Activated CD8-positive, alpha-beta memory T cell treated with anti-CD3 and anti-CD28 coated beads, Interleukin-2, amount 50 U/mL, for 48 hours (primary cell): ENCODE data around the gene CHP1.
"Not testable (repeated sequence)": the region's sequence is repeated elsewhere in the genome, so short reads cannot be mapped to it uniquely, and the experiment has no call there.

Experiments
- DNase-seq: peaks from one replicate; pipeline ENCODE4 v3.0.0-alpha.2; 2020

Gene CHP1

GRCh38 chr15:41258750-41259471 lies 27.8 kb downstream of the CHP1 start:
- DNase-seq, result no peak

GRCh38 chr15:41259546-41260189 lies 28.6 kb downstream of the CHP1 start:
- DNase-seq, result no peak

GRCh38 chr15:41260924-41261323 lies 29.9 kb downstream of the CHP1 start:
- DNase-seq, result not testable (repeated sequence)

GRCh38 chr15:41262571-41262970 lies 31.5 kb downstream of the CHP1 start:
- no peak for DNase-seq

GRCh38 chr15:41263891-41264351 lies 32.9 kb downstream of the CHP1 start:
- DNase-seq, result no peak

GRCh38 chr15:41269887-41270286 lies 38.8 kb downstream of the CHP1 start:
- no peak for DNase-seq

GRCh38 chr15:41276831-41277230 lies 45.8 kb downstream of the CHP1 start:
- no peak for DNase-seq

GRCh38 chr15:41278319-41278718 lies 47.3 kb downstream of the CHP1 start:
- DNase-seq, result no peak

- no peak for DNase-seq
Observed at GRCh38 chr15:41279535-41280283, 48.6 kb downstream of the CHP1 start.

GRCh38 chr15:41281236-41281635 lies 50.2 kb downstream of the CHP1 start:
- DNase-seq, result no peak

GRCh38 chr15:41282436-41282835 lies 51.4 kb downstream of the CHP1 start:
- DNase-seq, result not testable (repeated sequence)

GRCh38 chr15:41282980-41283652 lies 52.0 kb downstream of the CHP1 start:
- DNase-seq, result not testable (repeated sequence)

- peak; percentile 98 for DNase-seq
Observed at GRCh38 chr15:41283653-41284426, 52.8 kb downstream of the CHP1 start.

GRCh38 chr15:41284427-41285177 lies 53.5 kb downstream of the CHP1 start:
- no peak for DNase-seq

- DNase-seq, result no peak
Observed at GRCh38 chr15:41285285-41285684, 54.2 kb downstream of the CHP1 start.

- no peak for DNase-seq
Observed at GRCh38 chr15:41286665-41287333, 55.7 kb downstream of the CHP1 start.

- no peak for DNase-seq
Observed at GRCh38 chr15:41288464-41288863, 57.4 kb downstream of the CHP1 start.

- DNase-seq, result no peak
Observed at GRCh38 chr15:41289953-41290352, 58.9 kb downstream of the CHP1 start.

GRCh38 chr15:41291065-41291631 lies 60.1 kb downstream of the CHP1 start:
- DNase-seq, result no peak

- no peak for DNase-seq
Observed at GRCh38 chr15:41292521-41292920, 61.5 kb downstream of the CHP1 start.

GRCh38 chr15:41301139-41301538 lies 70.1 kb downstream of the CHP1 start:
- not testable (repeated sequence) for DNase-seq
